Karpas-422 (cell line): ENCODE measurements around the gene JARID2. TPM values are rescaled to one million over a fixed set of nuclear protein-coding genes. Genes with fewer than 3 reads are reported as not detected.

Experiments
- DNase-seq: peaks from one replicate; pipeline ENCODE4 v3.0.0-alpha.2; 2015
- H2AFZ ChIP-seq: fragments of 200-600 bp; sonication (generic); 2 replicates; pipeline ENCODE4 v1.6.1; 2014; ENCODE audit warnings: antibody characterized with exemption, low read length, mixed read lengths
- H3K27ac ChIP-seq: fragments of 200-600 bp; sonication (generic); 2 replicates; pipeline ENCODE4 v1.5.1; 2014; ENCODE audit warnings: mild to moderate bottlenecking, low read length, moderate library complexity
- H3K27me3 ChIP-seq: fragments of 200-600 bp; sonication (generic); 2 replicates; pipeline ENCODE4 v1.6.1; 2014; ENCODE audit warnings: low read length, mixed read lengths
- H3K36me3 ChIP-seq: fragments of 200-600 bp; sonication (generic); 2 replicates; pipeline ENCODE4 v1.6.1; 2014; ENCODE audit warnings: low read length, mixed read lengths; ENCODE audit not compliant: insufficient read depth
- H3K4me1 ChIP-seq: fragments of 200-600 bp; sonication (generic); 2 replicates; pipeline ENCODE4 v1.6.1; 2014; ENCODE audit warnings: mild to moderate bottlenecking, low read length, mixed read lengths
- H3K4me2 ChIP-seq: fragments of 200-600 bp; sonication (generic); 2 replicates; pipeline ENCODE4 v1.6.1; 2014; ENCODE audit warnings: low read length, low read depth, mild to moderate bottlenecking; ENCODE audit not compliant: poor library complexity, severe bottlenecking
- H3K4me3 ChIP-seq: fragments of 200-600 bp; sonication (generic); 2 replicates; pipeline ENCODE4 v1.5.1; 2014; ENCODE audit warnings: mild to moderate bottlenecking, antibody characterized with exemption, low read length, mixed read lengths
- H3K79me2 ChIP-seq: fragments of 200-600 bp; sonication (generic); 2 replicates; pipeline ENCODE4 v1.6.1; 2014; ENCODE audit warnings: mild to moderate bottlenecking, low read length, mixed read lengths
- H3K9ac ChIP-seq: fragments of 200-600 bp; sonication (generic); 2 replicates; pipeline ENCODE4 v1.6.0; 2014; ENCODE audit warnings: low read length
- H3K9me2 ChIP-seq: fragments of 200-600 bp; sonication (generic), shearing (Covaris generic); replicated peaks from 2 replicates; pipeline ENCODE4 v1.6.0; 2014; ENCODE audit warnings: mild to moderate bottlenecking, low read length, moderate library complexity; ENCODE audit not compliant: insufficient read depth
- H3K9me3 ChIP-seq: fragments of 300-700, 200-600 bp; sonication (generic); 2 replicates; pipeline ENCODE4 v1.6.1; 2014; ENCODE audit warnings: low read length, mixed read lengths
- H4K20me1 ChIP-seq: fragments of 200-600 bp; sonication (generic); 2 replicates; pipeline ENCODE4 v1.6.1; 2014; ENCODE audit warnings: mild to moderate bottlenecking, antibody characterized with exemption, low read length, low read depth; ENCODE audit not compliant: insufficient read depth
- total RNA-seq: library from RNA; depleted of rRNA; stranded (reverse); fragments of >200 nt; shearing (Covaris generic); gene quantifications from 2 replicates; pipeline ENCODE4 v1.2.3, GENCODE V29; 2014; ENCODE audit warnings: low replicate concordance

Gene JARID2
- total RNA-seq, 1 experiment from 2014 or later: 2.8 TPM

DNA sequence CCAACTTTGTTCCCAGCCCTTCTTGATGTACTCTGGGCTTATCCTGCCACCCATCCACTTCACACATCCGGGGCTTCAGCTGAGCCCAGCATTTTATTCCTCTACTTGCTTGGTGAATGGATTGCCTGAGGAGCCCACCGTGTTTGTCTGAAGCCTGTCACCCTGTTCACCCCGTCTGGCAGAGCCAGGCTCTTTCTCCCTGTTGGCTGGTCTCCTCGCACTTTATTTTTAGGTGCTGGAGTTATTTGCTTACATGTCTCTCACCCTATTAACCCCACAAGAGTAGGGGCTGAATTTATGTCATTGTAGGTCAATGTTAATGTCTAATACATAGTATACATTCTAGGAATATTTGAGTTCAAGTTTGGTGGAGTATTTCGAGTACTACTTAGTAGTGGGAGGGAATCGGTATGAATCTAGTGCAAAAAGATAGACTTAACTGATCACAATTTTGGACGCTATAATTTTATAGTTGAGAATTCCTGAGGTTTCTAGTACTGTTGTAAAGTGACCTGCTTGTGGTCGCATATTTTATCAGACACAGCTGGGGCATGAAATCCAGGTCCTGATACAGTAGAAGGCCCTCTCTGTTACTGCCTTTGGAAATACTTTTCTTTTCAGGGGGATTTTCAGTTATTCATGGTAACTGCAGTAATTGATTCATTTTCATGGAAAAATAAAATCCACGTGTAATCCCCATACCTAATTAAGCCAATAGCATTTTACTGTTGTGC lies 10.8 kb downstream of the JARID2 start:
- H3K4me2 ChIP-seq: no peak overlapping the region
- H4K20me1 ChIP-seq: peaks cover 74% of the 10 kb centered on the region
- H3K9me3 ChIP-seq: no peaks in the 10 kb centered on the region

DNA sequence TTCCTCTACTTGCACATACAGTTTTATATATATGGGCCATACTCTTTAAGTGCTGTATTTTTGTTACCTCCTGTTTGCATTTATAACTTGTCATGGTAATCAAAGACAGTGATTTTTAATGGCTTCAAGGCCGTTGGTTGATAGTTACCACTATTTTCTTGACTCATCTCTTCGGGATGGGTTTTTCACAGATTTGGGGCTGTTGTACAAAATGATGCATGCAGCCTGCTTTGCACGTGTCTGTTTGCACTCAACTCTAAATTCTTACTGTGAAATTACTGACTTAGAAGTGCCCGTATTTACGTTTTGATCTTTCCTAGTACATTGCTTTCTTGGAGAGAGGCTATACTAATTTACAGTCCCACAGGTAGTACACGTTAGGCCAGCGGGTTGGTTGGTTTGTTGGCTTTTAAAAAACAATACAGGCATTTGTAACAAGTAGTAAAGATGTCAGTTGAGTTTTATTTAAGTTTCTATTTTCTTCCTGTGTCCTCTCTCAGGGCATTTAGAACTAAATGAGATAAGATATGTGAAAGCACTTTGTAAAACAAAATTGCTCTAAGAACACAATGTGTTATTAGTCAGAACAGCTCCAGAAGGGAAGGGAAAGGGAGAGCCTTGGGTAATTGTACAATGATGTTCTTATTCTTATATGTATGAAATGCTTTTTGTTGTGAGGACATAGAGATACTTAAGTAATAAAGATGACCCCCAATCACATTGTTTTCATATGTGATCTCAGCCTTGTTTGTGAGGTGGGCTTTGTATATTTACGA lies 11.7 kb downstream of the JARID2 start:
- Histone ChIP-seq H3K9me2 (no peaks in the 10 kb centered on the region), H4K20me1 (peaks cover 67% of the 10 kb centered on the region), H3K79me2 (no peaks in the 10 kb centered on the region), H3K27ac (no peak overlapping the region), H3K4me3 (no peak overlapping the region), H3K4me1 (peaks cover 50% of the 10 kb centered on the region), H3K36me3 (no peaks in the 10 kb centered on the region), H3K9ac (no peak overlapping the region), H2AFZ (no peak overlapping the region), H3K27me3 (0 out of 2 replicates have a peak, but pooled peaks cover 7% of the 10 kb centered on the region), H3K4me2 (no peak overlapping the region), H3K9me3 (no peaks in the 10 kb centered on the region)
- no peak for DNase-seq

More for the DNA sequence above, 10.8 kb downstream of the JARID2 start:
- H3K79me2 ChIP-seq: no peaks in the 10 kb centered on the region
- H3K4me1 ChIP-seq: peaks cover 54% of the 10 kb centered on the region
- H2AFZ ChIP-seq: no peak overlapping the region
- no peak overlapping the region for H3K4me3 ChIP-seq
- no peak overlapping the region for H3K27ac ChIP-seq
- H3K27me3 ChIP-seq: 0 out of 2 replicates have a peak, but pooled peaks cover 7% of the 10 kb centered on the region
- no peak overlapping the region for H3K9ac ChIP-seq
- no peaks in the 10 kb centered on the region for H3K36me3 ChIP-seq
- H3K9me2 ChIP-seq: no peaks in the 10 kb centered on the region
- no peak for DNase-seq

DNA sequence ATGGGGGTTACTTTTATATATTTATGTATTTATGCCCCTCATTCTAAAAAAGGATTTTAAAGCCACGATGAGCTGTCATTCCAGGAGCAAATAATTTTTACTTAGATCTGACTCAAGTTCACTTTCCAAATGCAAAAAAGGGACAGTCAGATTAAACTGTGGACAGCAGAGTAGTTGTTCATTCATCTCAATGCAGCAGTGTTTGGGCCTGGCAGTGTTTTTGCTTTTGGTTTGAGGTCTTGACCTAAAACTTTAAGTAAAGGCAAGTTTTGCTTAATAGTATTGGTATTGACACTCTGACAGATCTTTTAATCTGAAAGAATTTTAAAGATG lies 13.9 kb downstream of the JARID2 start:
- DNase-seq: no peak
- Histone ChIP-seq H3K9me3 (no peaks in the 10 kb centered on the region), H4K20me1 (peaks cover 65% of the 10 kb centered on the region), H3K4me3 (no peak overlapping the region), H3K36me3 (no peaks in the 10 kb centered on the region), H3K9me2 (no peaks in the 10 kb centered on the region), H3K9ac (no peak overlapping the region), H3K27ac (no peak overlapping the region), H3K79me2 (no peaks in the 10 kb centered on the region), H3K27me3 (0 out of 2 replicates have a peak, but pooled peaks cover 4% of the 10 kb centered on the region), H2AFZ (no peak overlapping the region), H3K4me1 (peaks cover 28% of the 10 kb centered on the region), H3K4me2 (no peak overlapping the region)

GRCh38 chr6:15260099-15260821 lies 14.4 kb downstream of the JARID2 start:
- Histone ChIP-seq H3K9ac (no peak overlapping the region), H3K9me3 (no peaks in the 10 kb centered on the region), H3K9me2 (no peaks in the 10 kb centered on the region), H3K79me2 (no peaks in the 10 kb centered on the region), H4K20me1 (peaks cover 69% of the 10 kb centered on the region), H3K36me3 (no peaks in the 10 kb centered on the region), H3K4me1 (peaks cover 23% of the 10 kb centered on the region), H3K4me2 (no peak overlapping the region), H3K27ac (no peak overlapping the region), H3K4me3 (no peak overlapping the region), H2AFZ (no peak overlapping the region), H3K27me3 (0 out of 2 replicates have a peak, but pooled peaks cover 4% of the 10 kb centered on the region)
- DNase-seq: no peak

- Histone ChIP-seq H3K27me3 (no peaks in the 10 kb centered on the region), H3K4me3 (no peak overlapping the region), H3K9me2 (no peaks in the 10 kb centered on the region), H3K9me3 (no peaks in the 10 kb centered on the region), H4K20me1 (peaks cover 75% of the 10 kb centered on the region), H3K4me2 (no peak overlapping the region), H3K4me1 (peaks cover 9% of the 10 kb centered on the region), H3K79me2 (no peaks in the 10 kb centered on the region), H3K9ac (no peak overlapping the region), H3K27ac (no peak overlapping the region), H3K36me3 (no peaks in the 10 kb centered on the region), H2AFZ (no peak overlapping the region)
- DNase-seq: no peak
Observed at GRCh38 chr6:15263780-15264374, 18.0 kb downstream of the JARID2 start.

- no peaks in the 10 kb centered on the region for H3K27me3 ChIP-seq
- no peak overlapping the region for H3K27ac ChIP-seq
- no peaks in the 10 kb centered on the region for H3K79me2 ChIP-seq
- H3K4me2 ChIP-seq: no peak overlapping the region
- peaks cover 73% of the 10 kb centered on the region for H4K20me1 ChIP-seq
- H3K9me2 ChIP-seq: no peaks in the 10 kb centered on the region
- DNase-seq: no peak
- H3K9ac ChIP-seq: no peak overlapping the region
- no peak overlapping the region for H2AFZ ChIP-seq
- H3K9me3 ChIP-seq: no peaks in the 10 kb centered on the region
- no peak overlapping the region for H3K4me3 ChIP-seq
- H3K36me3 ChIP-seq: no peaks in the 10 kb centered on the region
- peaks cover 4% of the 10 kb centered on the region for H3K4me1 ChIP-seq
Observed at GRCh38 chr6:15264412-15264811, 18.5 kb downstream of the JARID2 start.

- DNase-seq: no peak
- Histone ChIP-seq H3K9ac (no peak overlapping the region), H3K4me3 (no peak overlapping the region)
Observed at GRCh38 chr6:15264902-15265761, 19.3 kb downstream of the JARID2 start.

More at GRCh38 chr6:15264902-15265761, 19.3 kb downstream of the JARID2 start:
- peaks cover 72% of the 10 kb centered on the region for H4K20me1 ChIP-seq
- H3K4me1 ChIP-seq: peaks cover 3% of the 10 kb centered on the region; the same call in 1 of the 2 replicates
- no peak overlapping the region for H3K27ac ChIP-seq
- no peaks in the 10 kb centered on the region for H3K9me2 ChIP-seq
- H3K79me2 ChIP-seq: no peaks in the 10 kb centered on the region
- H3K36me3 ChIP-seq: no peaks in the 10 kb centered on the region
- H3K27me3 ChIP-seq: no peaks in the 10 kb centered on the region
- no peaks in the 10 kb centered on the region for H3K9me3 ChIP-seq
- no peak overlapping the region for H3K4me2 ChIP-seq
- no peak overlapping the region for H2AFZ ChIP-seq
